Occipital lobe (tissue), 2 donors: ENCODE data around the gene ARX. TPM values are rescaled to one million over a fixed set of nuclear protein-coding genes. Genes with fewer than 3 reads are reported as not detected.

ENCODE experiments used
- DNase-seq: peaks from one replicate; lab custom pipeline; 2025; lab: John Stamatoyannopoulos, UW
- total RNA-seq: library from RNA; depleted of rRNA; stranded (reverse); fragments of >200 nt; gene quantifications from one replicate; pipeline ENCODE4 v1.2.3, GENCODE V29; 2014

ARX gene
- 6.2 TPM for total RNA-seq

- peak; percentile 16 for DNase-seq
Measured at GRCh38 chrX:25015486-25016360, at the start of gene ARX. TSS of gene ARX (minus strand) at chrX:25015965. CDS start at chrX:25015737, 228 bp downstream.

DNA sequence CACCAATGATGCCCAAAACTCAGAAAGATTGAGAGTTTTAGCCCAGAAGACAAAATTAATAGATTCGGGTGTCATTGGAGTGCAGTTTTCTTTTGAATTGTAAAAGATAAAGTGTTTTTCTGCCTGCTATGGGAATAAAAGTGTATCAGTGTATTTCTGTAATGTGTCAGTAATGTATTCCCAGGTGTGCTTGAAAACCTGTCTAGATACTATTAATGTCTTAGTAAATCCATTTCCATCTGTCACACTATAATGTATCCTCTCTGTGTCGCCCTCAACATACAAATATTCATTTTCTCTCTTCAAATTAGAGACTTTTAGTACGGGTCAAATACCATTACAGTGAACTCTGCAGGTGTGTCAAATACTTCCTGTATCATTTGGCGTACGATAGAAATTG, 43.5 kb upstream of the ARX start:
- DNase-seq = no peak

DNA sequence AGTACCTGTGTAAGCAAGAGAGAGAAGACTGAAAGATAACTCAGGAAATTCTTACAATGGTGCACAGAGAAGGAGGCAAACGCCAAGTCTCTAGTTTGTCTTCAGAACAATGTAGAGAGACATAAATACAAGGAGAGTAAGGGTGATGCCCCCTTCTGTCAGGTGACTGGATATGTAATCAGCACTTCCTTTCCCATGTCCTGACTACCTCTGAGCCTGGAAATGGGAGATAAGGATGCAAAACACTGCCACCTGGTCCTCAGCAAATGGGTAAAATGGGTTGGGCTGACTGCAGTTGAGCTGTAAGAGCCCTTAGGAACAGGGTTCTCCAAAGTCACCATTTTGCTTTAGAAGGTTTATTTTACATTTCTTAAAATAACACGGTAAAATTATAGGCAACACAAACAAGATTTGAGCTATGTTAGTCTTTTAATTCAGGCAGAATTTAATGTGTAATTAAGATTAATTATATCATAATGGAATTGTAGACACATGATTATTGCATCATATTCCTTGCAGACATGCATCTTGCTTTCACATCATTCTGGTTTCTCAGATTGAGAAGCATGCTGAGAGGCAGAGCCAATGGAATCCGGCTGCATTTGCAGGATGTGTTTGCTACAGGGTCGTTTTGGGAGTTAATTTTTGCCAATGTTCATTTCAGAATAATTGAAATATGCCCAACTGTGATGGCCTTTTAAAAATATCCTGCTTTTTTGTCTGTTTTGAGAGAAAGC, 37.2 kb upstream of the ARX start:
- no peak for DNase-seq

DNA sequence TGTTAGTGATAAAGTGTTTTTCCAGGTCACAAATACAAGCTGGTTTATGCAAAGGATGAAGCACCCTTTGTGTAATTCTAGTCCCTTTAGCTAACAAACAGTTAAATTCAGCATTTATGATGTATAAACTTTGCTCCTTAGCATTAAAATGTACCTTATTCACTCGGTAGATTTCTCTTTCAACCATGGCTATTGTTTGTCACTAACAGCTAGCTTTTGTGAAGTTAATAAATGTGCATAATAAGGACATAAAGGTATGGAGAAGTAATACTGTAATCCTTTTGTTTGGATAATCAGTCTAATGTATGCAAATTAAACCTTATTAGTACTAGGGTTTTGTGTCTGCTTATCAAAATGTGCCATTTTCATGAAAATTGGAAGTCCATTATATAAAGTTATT, 34.2 kb upstream of the ARX start:
- no peak for DNase-seq

GRCh38 chrX:25049357-25049756, 33.6 kb upstream of the ARX start:
- DNase-seq = no peak

GRCh38 chrX:25048178-25048577, 32.4 kb upstream of the ARX start:
- DNase-seq = no peak

- DNase-seq = no peak
Measured at GRCh38 chrX:25043192-25043591, 27.4 kb upstream of the ARX start.

DNA sequence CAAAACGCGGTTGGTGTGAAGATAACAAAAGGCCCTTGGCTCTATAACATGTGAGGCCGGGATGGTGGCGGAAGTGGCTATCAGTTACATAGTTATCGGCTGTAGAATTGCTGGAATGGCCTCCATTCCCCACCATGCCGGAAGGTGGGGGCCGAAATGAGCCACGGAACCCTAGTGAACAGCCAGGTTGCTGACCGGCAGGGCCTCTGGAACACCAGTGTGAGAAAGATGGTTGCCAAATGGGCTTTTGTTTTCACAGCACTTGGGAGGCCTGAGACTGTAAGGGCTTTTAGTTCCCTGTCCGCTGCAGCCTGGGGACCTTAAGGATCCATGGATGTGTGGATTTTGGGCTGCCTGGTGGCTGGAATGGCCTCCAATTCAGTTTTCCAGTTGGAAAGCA, 23.3 kb upstream of the ARX start:
- no peak for DNase-seq

- DNase-seq = no peak
Measured at GRCh38 chrX:25034889-25035288, 19.1 kb upstream of the ARX start.

GRCh38 chrX:25029288-25029825, 13.6 kb upstream of the ARX start:
- no peak for DNase-seq

DNA sequence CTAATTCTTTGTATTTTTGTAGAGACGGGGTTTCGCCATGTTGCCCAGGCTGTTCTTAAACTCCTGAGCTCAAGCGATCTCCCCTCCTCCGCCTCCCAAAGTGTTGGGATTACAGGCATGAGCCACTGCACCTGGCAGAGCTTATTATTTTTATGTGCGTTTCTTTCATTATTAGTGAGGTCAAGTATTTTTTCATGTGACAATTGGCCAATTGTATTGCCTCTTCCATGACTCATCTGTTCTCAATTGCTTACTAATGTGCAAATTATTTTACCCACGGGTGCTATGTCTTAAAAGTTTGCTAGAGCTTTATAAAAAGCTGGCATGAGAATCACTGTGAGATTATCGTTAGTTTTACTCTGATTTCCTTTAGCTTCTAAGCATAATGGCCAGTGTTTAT, 13.0 kb upstream of the ARX start:
- DNase-seq = no peak

GRCh38 chrX:25026576-25026975, 10.8 kb upstream of the ARX start:
- no peak for DNase-seq

GRCh38 chrX:25025615-25026014, 9.8 kb upstream of the ARX start:
- DNase-seq = no peak

GRCh38 chrX:25023908-25024307, 8.1 kb upstream of the ARX start:
- no peak for DNase-seq

- DNase-seq = no peak
Measured at GRCh38 chrX:25022499-25023325, 6.9 kb upstream of the ARX start.

DNA sequence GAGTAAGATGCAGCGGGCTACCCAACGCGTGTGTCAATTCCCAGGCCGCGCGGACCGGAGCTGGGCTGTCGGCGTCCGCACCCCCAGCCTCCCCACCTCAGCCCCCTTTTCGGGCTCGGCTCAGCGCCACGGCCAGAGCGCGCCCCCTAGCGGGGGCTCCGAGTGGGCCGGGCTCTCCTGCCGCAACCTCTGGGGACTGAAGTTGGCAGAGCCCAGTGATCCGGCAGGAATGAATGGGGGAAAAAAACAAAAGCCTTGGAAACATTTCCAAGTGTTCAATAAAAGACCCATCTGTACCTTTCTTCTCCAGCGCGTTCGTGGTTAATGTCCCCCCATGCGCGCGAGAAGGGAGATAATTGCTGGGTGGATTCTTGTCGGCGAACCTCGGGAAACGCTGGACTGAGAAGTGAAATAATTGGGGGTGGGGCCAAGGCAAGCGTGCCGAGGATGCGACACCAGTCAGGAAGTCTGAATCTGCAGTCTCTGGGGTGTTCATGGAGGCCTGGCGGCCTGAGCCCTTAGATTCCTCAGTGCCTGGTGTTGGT, 5.2 kb upstream of the ARX start:
- no peak for DNase-seq

- DNase-seq = no peak
Measured at GRCh38 chrX:25020391-25020904, 4.7 kb upstream of the ARX start.

DNA sequence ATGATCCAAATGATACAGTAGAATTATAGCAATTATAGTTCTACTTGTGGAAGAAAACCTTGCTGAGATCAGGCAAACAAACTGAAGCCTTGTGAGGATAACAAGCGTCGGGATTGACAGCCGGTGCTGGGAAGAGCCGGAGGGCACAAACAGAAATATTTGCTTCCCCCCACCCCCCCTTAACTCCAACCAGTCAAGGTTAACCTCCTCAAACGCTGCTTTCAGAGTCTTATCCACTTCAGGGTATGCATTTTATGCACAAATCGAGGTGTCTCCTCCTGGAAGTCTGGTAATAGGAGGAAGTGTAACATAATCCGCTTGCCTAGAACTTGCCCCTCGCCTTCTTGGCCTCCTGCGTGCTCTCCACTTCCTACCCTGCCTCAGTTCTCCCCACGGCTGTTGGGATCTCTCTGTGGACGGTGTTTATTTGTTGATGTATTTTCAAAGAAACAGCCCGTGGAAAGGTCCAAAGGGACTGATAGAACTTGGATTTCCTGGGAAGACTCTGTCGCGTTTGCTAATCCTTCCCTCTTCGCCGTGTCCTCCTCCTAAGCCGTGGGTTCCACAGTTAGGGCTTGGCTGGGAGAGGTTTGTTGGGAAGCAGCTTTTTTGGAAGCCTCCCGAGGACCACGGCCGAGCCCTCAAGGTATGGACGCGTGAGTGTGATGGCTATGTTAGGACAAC, 4.1 kb upstream of the ARX start:
- no peak for DNase-seq

GRCh38 chrX:25018682-25019081, 2.9 kb upstream of the ARX start:
- no peak for DNase-seq

DNA sequence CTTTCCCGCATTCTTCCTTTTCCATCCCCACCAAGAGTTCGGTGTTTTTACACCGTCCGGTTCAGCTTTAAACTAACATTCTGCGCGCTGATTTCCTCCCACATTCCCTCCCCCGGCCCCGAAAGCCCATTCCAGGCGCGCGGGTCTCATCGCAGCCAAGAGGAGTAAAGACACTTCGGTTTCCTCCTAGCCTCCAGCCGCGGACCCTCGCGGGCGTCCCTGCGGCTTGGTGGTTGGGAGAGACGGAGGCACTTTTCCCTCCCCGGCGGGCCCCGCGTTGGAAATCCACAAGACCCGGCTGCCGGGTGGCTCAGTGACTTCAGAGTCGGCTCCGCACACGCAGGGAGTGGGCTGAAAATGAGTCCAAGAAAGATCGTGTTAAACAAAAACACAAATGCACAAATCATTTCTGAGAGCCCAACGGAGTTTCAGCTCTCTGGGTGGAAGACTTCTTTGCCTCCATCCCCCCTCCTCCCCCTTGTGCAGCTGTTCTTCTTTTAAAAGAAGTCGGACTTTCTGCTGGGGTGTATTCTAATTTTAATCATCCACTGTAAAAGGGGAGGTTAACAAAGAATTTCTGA, 2.0 kb upstream of the ARX start:
- no peak for DNase-seq
